ENCODE measurements around the gene NLRP6. TPM values are rescaled to one million over a fixed set of nuclear protein-coding genes. Genes with fewer than 3 reads are reported as not detected.
A peak's percentile ranks its signal among the peaks of the same experiment; 100 is the strongest.
"Not testable (repeated sequence)": the region's sequence is repeated elsewhere in the genome, so short reads cannot be mapped to it uniquely, and the experiment has no call there.

Gene NLRP6
- total RNA-seq, 2 experiments from 2014 or later, result 32.1 to 34.0 TPM

DNA sequence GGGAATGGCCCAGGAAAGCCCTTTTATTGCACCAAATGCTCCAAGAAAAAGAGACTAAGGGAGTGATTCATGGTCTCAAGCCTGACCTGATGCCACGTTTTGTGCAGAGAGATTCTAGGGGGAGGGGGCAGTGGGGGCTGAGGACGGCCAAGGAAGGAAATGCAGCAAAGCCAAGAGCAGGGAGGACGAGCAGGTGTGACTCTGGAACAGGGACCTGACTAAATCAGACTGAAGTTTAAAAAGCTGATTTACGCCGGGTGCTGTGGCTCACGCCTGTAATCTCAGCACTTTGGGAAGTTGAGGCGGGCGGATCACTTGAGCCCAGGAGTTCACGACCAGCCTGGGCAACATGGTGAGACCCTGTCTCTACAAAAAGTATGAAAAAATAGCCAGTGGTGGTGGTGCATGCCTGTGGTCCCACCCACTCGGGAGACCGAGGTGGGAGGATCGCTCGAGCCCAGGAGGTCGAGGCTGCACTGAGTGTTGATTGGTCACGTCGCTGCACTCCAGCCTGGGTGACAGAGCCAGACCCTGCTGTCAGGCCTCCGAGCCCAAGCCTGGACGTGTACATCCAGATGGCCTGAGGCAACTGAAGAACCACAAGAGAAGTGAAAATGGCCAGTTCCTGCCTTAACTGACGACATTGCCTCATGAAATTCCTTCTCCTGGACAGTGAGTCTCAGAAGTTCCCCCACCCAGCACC is 53.3 kb downstream of the NLRP6 start:
- peak overlapping the region; percentile 62 for H3K4me3 Mint-ChIP-seq
- POLR2A ChIA-PET, result interaction anchor here (1.1 to 5.6 kb wide), 3 partner anchors 15 to 24 kb away, joined by 9 to 103 read pairs (median 50); partner anchors contain the start of gene IFITM1
- H3K9me3 Mint-ChIP-seq, result peaks cover 3% of the 10 kb centered on the region
- H3K27me3 Mint-ChIP-seq, result no peaks in the 10 kb centered on the region
- H3K4me1 Mint-ChIP-seq, result peaks cover 67% of the 10 kb centered on the region
- DNase-seq, result no peak
- no peak for ATAC-seq (ENCODE audit: low read depth)
- H3K27ac Mint-ChIP-seq, result peak overlapping the region; percentile 89
- peaks cover 18% of the 10 kb centered on the region for H3K36me3 Mint-ChIP-seq

DNA sequence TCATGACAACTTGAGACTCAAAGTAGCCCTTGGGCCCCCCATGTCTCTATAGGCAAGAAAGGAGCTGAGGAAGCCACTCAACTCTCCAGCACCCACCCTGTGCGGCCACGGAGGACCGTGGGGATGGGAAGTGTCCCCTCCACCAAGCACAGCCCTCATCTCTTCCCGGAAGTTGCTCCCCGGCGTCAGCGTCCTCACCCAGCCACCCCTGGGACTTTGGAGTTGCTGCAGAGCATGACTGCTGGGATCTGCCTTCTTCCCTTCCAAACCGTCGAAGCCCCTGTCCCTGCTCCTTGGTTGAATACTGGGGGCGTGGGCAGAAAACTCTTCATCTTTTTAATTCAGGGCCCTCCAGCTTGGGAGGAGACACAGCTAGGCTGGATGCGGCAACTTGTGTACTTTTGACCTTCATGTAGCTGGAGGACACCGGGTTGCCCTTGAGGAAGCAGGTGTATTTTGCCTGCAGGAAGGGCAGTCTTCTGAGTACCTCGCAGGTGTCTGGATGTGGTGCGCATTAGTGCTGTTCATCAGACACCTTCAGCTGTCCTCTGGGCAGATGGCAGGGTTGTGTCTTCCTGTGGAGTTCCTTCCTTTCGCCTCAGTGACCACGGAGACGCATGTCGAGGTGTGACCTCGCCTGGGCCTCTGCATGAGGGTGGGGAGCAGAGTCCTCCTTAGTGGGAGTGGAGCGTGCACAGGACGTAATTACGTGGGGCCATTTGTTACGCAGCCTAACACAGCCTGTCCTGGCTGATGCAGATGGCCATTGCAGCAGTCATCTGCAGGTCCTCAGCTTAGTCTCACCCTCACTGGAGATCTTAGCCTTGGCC is 54.7 kb downstream of the NLRP6 start:
- ATAC-seq (ENCODE audit: low read depth), result no peak
- Mint-ChIP-seq H3K4me1 (peaks cover 63% of the 10 kb centered on the region), H3K4me3 (peak overlapping the region; percentile 19), H3K9me3 (peaks cover 3% of the 10 kb centered on the region), H3K36me3 (peaks cover 18% of the 10 kb centered on the region), H3K27me3 (no peaks in the 10 kb centered on the region), H3K27ac (peak overlapping the region; percentile 40)
- POLR2A ChIA-PET, result interaction anchor here (3.1 kb wide), 1 partner anchor 23 kb away, joined by 12 read pairs; no protein-coding TSS in a partner anchor
- DNase-seq, result no peak

DNA sequence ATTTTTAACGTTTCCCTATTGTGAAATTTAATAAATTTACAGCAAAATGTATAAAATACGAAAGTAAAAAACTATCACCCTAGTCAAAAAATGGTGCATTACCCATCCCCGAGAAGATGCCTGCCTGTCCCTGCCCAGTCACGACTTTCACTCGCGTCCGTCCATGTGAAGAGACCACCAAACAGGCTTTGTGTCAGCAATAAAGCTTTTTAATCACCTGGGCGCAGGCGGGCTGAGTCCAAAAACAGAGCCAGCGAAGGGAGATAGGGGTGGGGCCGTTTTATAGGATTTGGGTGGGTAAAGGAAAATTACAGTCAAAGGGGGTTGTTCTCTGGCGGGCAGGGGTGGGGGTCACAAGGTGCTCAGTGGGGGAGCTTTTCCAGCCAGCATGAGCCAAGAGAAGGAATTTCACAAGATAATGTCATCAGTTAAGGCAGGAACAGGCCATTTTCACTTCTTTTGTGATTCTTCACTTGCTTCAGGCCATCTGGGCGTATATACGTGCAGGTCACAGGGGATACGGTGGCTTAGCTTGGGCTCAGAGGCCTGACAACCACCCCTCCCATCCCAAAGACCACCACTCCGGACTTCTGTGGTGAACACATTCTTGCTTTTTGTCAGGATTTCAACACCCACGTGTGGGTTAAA is 55.5 kb downstream of the NLRP6 start:
- peaks cover 59% of the 10 kb centered on the region for H3K4me1 Mint-ChIP-seq
- not testable (repeated sequence) for DNase-seq; H3K27me3 Mint-ChIP-seq; H3K27ac Mint-ChIP-seq; ATAC-seq (ENCODE audit: low read depth); H3K4me3 Mint-ChIP-seq; H3K9me3 Mint-ChIP-seq
- peaks cover 18% of the 10 kb centered on the region for H3K36me3 Mint-ChIP-seq
- POLR2A ChIA-PET, result interaction anchor here (3.1 kb wide), 1 partner anchor 22 kb away, joined by 12 read pairs; no protein-coding TSS in a partner anchor

DNA sequence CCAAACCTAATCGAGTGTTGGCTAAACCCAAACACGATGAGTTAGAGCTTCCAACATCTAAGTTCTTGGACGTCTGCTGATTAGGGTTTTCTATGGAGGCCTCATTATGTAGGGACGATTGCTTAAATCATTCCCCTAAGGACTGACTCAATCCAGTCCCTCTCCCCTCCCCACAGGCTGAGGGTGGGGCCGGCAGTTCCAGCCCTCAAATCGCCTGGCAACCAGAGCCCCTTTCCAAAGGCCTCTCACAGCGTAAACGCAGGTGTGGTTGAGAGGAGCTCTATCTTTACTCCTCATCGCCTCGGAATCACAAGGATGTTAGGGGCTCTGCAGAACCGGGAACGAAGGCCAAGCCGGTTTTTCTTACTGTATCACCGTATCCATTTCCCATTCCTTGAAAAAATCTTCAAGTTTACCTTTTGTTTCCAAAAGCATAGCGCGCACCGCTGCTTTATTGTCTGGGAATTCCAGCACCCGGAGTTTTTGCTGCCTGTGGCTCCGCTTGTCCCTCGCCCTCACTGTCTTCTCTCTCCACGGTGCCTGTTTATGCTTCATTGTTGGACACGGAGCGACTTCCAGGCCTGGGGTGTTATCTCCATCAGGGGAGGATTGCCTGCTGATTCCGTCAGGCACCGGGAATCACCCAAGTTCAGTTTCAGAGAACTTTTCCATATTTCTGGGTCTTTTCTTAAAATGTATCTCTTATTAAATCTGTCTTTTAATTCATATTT is 56.2 kb downstream of the NLRP6 start:
- no peak overlapping the region for H3K27ac Mint-ChIP-seq
- peaks cover 17% of the 10 kb centered on the region for H3K36me3 Mint-ChIP-seq
- H3K27me3 Mint-ChIP-seq, result no peaks in the 10 kb centered on the region
- no peak overlapping the region for H3K4me3 Mint-ChIP-seq
- H3K4me1 Mint-ChIP-seq, result peaks cover 54% of the 10 kb centered on the region
- DNase-seq, result no peak
- ATAC-seq (ENCODE audit: low read depth), result no peak
- POLR2A ChIA-PET, result interaction anchor here (3.1 kb wide), 1 partner anchor 21 kb away, joined by 12 read pairs; no protein-coding TSS in a partner anchor
- peaks cover 3% of the 10 kb centered on the region for H3K9me3 Mint-ChIP-seq

Other genes starting within 250 kb of the NLRP6 start
- gene SCGB1C1, start 85.3 kb upstream of the NLRP6 start, total RNA-seq, result not detected
- gene BET1L, start 71.0 kb upstream of the NLRP6 start, total RNA-seq, result 10 to 100 TPM; 56.9 to 61.9 TPM
- gene RIC8A, start 70.7 kb upstream of the NLRP6 start, total RNA-seq, result 100 to 1,000 TPM; 102 to 111 TPM
- 10 to 100 TPM; 24.3 to 25.2 TPM for gene SIRT3, start 42.1 kb upstream of the NLRP6 start, total RNA-seq
- gene PSMD13, start 41.4 kb upstream of the NLRP6 start, total RNA-seq, result 100 to 1,000 TPM; 130 to 131 TPM
- gene PGGHG, start 10.7 kb downstream of the NLRP6 start, total RNA-seq, result 100 to 1,000 TPM; 641 to 664 TPM
- not detected for gene IFITM5, start 21.1 kb downstream of the NLRP6 start, total RNA-seq
- gene IFITM2, start 29.4 kb downstream of the NLRP6 start, total RNA-seq, result 1,000 to 10,000 TPM; 1,890 to 1,949 TPM
- 1,000 to 10,000 TPM; 1,182 to 1,374 TPM for gene IFITM1, start 35.6 kb downstream of the NLRP6 start, total RNA-seq
- 100 to 1,000 TPM; 258 to 267 TPM for gene IFITM3, start 42.5 kb downstream of the NLRP6 start, total RNA-seq
- gene B4GALNT4, start 91.1 kb downstream of the NLRP6 start, total RNA-seq, result 1 to 10 TPM; 1.1 TPM
- under 1 TPM; 0.30 to 0.45 TPM for gene PKP3, start 115.8 kb downstream of the NLRP6 start, total RNA-seq
- gene SIGIRR, start 136.6 kb downstream of the NLRP6 start, total RNA-seq, result 100 to 1,000 TPM; 273 to 276 TPM
- 100 to 1,000 TPM; 115 to 122 TPM for gene ANO9, start 163.6 kb downstream of the NLRP6 start, total RNA-seq
- gene PTDSS2, start 171.9 kb downstream of the NLRP6 start, total RNA-seq, result 10 to 100 TPM; 27.6 to 27.8 TPM
- 10 to 100 TPM; 88.9 to 93.2 TPM for gene RNH1, start 228.8 kb downstream of the NLRP6 start, total RNA-seq

All from activated naive CD8-positive, alpha-beta T cell treated with anti-CD3 and anti-CD28 coated beads, Interleukin-2, amount 10 ng/mL, durations not matched to agents 7 days and 5 days (primary cell).